HepG2 (cell line): ENCODE results near the gene ARIH2. TPM values are rescaled to one million over a fixed set of nuclear protein-coding genes. Genes with fewer than 3 reads are reported as not detected.

ENCODE experiments used
- ADNP ChIP-seq: sonication (generic); formaldehyde crosslinking; IDR thresholded peaks from 2 replicates; pipeline ENCODE4 v1.4.0; 2020; ENCODE audit warnings: missing genetic modification reagents
- BCLAF1 ChIP-seq: fragments of 450-650 bp; IDR thresholded peaks from 2 replicates; pipeline ENCODE4 v1.6.1; 2017; ENCODE audit warnings: mild to moderate bottlenecking
- CBX1 ChIP-seq: IDR thresholded peaks from one replicate; pipeline ENCODE4 v1.6.1; 2016; ENCODE audit warnings: antibody characterized with exemption, low read depth
- CBX5 ChIP-seq: sonication (generic); formaldehyde crosslinking; IDR thresholded peaks from 2 replicates; pipeline ENCODE4 v1.4.0; 2020; ENCODE audit warnings: missing genetic modification reagents, borderline replicate concordance
- CENPX ChIP-seq: sonication (generic); formaldehyde crosslinking; IDR thresholded peaks from 2 replicates; pipeline ENCODE4 v1.9.0; 2021; ENCODE audit warnings: mild to moderate bottlenecking, missing genetic modification reagents, moderate library complexity
- DRAP1 ChIP-seq: IDR thresholded peaks from 2 replicates; pipeline ENCODE4 v1.6.1; 2016; ENCODE audit warnings: missing genetic modification reagents, missing compliant biosample characterization
- HCFC1 ChIP-seq: fragments of 150-350 bp; IDR thresholded peaks from 2 replicates; pipeline ENCODE4 v1.6.1; 2014; ENCODE audit warnings: low read depth, low read length
- KDM5A ChIP-seq: fragments of 200-600 bp; sonication (generic); IDR thresholded peaks from 2 replicates; pipeline ENCODE4 v1.7.0; 2018; ENCODE audit warnings: antibody characterized with exemption, mild to moderate bottlenecking, low read length, borderline replicate concordance
- MEIS2 ChIP-seq: sonication (generic); formaldehyde crosslinking; IDR thresholded peaks from 2 replicates; pipeline ENCODE4 v1.9.0; 2021; ENCODE audit warnings: mild to moderate bottlenecking, missing genetic modification reagents
- NR0B2 ChIP-seq: sonication (generic); formaldehyde crosslinking; IDR thresholded peaks from 2 replicates; pipeline ENCODE4 v1.4.0; 2020; ENCODE audit warnings: mild to moderate bottlenecking, missing genetic modification reagents
- RBFOX2 ChIP-seq: fragments of 200-400 bp; formaldehyde crosslinking; IDR thresholded peaks from 2 replicates; pipeline ENCODE4 v1.6.1; 2017; ENCODE audit warnings: low read depth, mild to moderate bottlenecking, low read length
- RFX1 ChIP-seq: fragments of 450-650 bp; IDR thresholded peaks from 2 replicates; pipeline ENCODE4 v1.6.1; 2017
- SPEN ChIP-seq: sonication (generic); formaldehyde crosslinking; IDR thresholded peaks from 2 replicates; pipeline ENCODE4 v1.5.1; 2020; ENCODE audit warnings: low read depth, mild to moderate bottlenecking, missing genetic modification reagents
- TRIM22 ChIP-seq: fragments of 450-650 bp; IDR thresholded peaks from 2 replicates; pipeline ENCODE4 v1.6.1; 2017
- ZBTB25 ChIP-seq: IDR thresholded peaks from 2 replicates; pipeline ENCODE4 v1.6.1; 2018; ENCODE audit warnings: missing genetic modification reagents
- ZNF329 ChIP-seq: sonication (generic); formaldehyde crosslinking; IDR thresholded peaks from 2 replicates; pipeline ENCODE4 v1.9.0; 2021; ENCODE audit warnings: low read depth, mild to moderate bottlenecking, missing genetic modification reagents
- ZNF605 ChIP-seq: sonication (generic); formaldehyde crosslinking; IDR thresholded peaks from 2 replicates; pipeline ENCODE4 v1.8.0; 2022; ENCODE audit warnings: mild to moderate bottlenecking, missing genetic modification reagents
- ZNF83 ChIP-seq: sonication (generic); formaldehyde crosslinking; IDR thresholded peaks from 2 replicates; pipeline ENCODE4 v1.4.0; 2020; ENCODE audit warnings: missing genetic modification reagents, mild to moderate bottlenecking, borderline replicate concordance
- polyA plus RNA-seq, 8 experiments: library from polyadenylated mRNA; depleted of rRNA in 3 of 8; stranded (reverse) in 7 of 8; unstranded in 1 of 8; fragments of >200 nt; fragmentation: Illumina TruSeq in 4 of 8; extraction: Trizol in 4 of 8; gene quantifications; 2 replicates each; pipeline versions ENCODE4 v1.2.1 to v1.2.3, GENCODE V29; 2011 to 2016; ENCODE audit warnings: low read depth in 4 of 8, missing spikeins in 1 of 8, mixed read lengths in 1 of 8; ENCODE audit not compliant: insufficient read depth in 1 of 8
- total RNA-seq, 5 experiments: library from RNA; depleted of rRNA; stranded (reverse); fragments of >200 nt; fragmentation: Illumina TruSeq; extraction: Trizol; gene quantifications; 2 replicates each; pipeline ENCODE4 v1.2.3, GENCODE V29; 2016; ENCODE audit warnings: low read depth in 1 of 5
- TF ChIP-seq, protein P1 (sequence below): sonication (generic); formaldehyde crosslinking; IDR thresholded peaks from 2 replicates; pipeline ENCODE4 v1.8.0; 2022; ENCODE audit warnings: missing genetic modification reagents, low read depth, mild to moderate bottlenecking, borderline replicate concordance
- TF ChIP-seq, protein P2 (sequence below): sonication (generic); formaldehyde crosslinking; IDR thresholded peaks from 2 replicates; pipeline ENCODE4 v1.5.1; 2020; ENCODE audit warnings: mild to moderate bottlenecking, missing genetic modification reagents, moderate library complexity

The ARIH2 gene
- total and polyA plus RNA-seq, 2 of the 13 experiments (the other 11 are each of a cell fraction or from before 2014, with no cell fraction given): 64.8 to 83.3 TPM

DNA sequence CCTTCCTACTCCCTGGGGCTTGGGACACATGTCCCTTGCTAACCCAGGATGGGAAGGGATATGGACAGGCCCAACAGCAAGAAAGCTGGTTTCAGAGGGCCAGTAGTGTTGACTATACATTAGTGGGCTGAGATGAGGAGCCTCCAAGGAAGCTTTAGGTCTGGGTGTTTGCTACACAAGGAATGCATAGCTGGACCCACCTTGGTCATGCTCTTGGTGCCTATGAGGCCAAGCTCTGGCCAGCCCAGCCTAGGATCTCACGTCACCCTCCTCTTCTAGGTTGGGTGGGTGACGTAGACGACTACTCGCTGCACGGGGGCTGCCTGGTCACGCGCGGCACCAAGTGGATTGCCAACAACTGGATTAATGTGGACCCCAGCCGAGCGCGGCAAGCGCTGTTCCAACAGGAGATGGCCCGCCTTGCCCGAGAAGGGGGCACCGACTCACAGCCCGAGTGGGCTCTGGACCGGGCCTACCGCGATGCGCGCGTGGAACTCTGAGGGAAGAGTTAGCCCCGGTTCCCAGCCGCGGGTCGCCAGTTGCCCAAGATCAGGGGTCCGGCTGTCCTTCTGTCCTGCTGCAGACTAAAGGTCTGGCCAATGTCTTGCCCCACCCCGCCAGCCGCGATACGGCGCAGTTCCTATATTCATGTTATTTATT lies 87.9 kb downstream of the ARIH2 start (continued):
- TF ChIP-seq DRAP1 (CRISPR knock-in tag) (no peak), CBX5 (CRISPR knock-in tag) (no peak), MEIS2 (CRISPR knock-in tag) (no peak), NR0B2 (CRISPR knock-in tag) (no peak), HCFC1 (no peak), ADNP (CRISPR knock-in tag) (no peak), CENPX (CRISPR knock-in tag) (no peak), CBX1 (peak; percentile 1), ZNF605 (CRISPR knock-in tag) (0 out of 2 replicates have a peak, but pooled peaks have one; percentile 2), ZNF83 (CRISPR knock-in tag) (no peak), TRIM22 (no peak), RFX1 (no peak), KDM5A (no peak), BCLAF1 (no peak), RBFOX2 (no peak), ZNF329 (CRISPR knock-in tag) (no peak), SPEN (CRISPR knock-in tag) (no peak), ZBTB25 (CRISPR knock-in tag) (no peak)
- TF ChIP-seq, protein P1, sequence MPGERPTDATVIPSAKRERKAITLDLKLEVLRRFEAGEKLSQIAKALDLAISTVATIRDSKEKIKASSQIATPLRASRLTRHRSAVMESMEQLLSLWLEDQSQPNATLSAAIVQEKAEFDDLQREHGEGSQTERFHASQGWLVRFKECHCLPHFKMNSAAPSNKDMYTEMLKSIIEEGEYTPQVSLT (CRISPR knock-in tag): no peak
- TF ChIP-seq, protein P2, sequence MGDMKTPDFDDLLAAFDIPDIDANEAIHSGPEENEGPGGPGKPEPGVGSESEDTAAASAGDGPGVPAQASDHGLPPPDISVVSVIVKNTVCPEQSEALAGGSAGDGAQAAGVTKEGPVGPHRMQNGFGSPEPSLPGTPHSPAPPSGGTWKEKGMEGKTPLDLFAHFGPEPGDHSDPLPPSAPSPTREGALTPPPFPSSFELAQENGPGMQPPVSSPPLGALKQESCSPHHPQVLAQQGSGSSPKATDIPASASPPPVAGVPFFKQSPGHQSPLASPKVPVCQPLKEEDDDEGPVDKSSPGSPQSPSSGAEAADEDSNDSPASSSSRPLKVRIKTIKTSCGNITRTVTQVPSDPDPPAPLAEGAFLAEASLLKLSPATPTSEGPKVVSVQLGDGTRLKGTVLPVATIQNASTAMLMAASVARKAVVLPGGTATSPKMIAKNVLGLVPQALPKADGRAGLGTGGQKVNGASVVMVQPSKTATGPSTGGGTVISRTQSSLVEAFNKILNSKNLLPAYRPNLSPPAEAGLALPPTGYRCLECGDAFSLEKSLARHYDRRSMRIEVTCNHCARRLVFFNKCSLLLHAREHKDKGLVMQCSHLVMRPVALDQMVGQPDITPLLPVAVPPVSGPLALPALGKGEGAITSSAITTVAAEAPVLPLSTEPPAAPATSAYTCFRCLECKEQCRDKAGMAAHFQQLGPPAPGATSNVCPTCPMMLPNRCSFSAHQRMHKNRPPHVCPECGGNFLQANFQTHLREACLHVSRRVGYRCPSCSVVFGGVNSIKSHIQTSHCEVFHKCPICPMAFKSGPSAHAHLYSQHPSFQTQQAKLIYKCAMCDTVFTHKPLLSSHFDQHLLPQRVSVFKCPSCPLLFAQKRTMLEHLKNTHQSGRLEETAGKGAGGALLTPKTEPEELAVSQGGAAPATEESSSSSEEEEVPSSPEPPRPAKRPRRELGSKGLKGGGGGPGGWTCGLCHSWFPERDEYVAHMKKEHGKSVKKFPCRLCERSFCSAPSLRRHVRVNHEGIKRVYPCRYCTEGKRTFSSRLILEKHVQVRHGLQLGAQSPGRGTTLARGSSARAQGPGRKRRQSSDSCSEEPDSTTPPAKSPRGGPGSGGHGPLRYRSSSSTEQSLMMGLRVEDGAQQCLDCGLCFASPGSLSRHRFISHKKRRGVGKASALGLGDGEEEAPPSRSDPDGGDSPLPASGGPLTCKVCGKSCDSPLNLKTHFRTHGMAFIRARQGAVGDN (CRISPR knock-in tag): no peak
